Spleen (tissue), 7 donors: ENCODE results near the gene EPHA6.

Experiments
- CTCF ChIP-seq, 11 experiments: fragments of 200-600 bp in 7 of 11; fragments of 450-650 bp in 4 of 11; sonication (generic) in 4 of 11; IDR thresholded peaks in 8 of 11; conservative IDR thresholded peaks in 3 of 11; 1 replicate in 7 of 11; 2 replicates in 4 of 11; pipeline versions ENCODE4 v1.4.0 to v1.8.0; 2016 to 2021; ENCODE audit warnings: antibody characterized with exemption in 11 of 11, inconsistent platforms in 4 of 11, mild to moderate bottlenecking in 1 of 11
- POLR2AphosphoS5 ChIP-seq, 3 donors: sonication (generic); formaldehyde crosslinking; IDR thresholded peaks; one replicate each; pipeline ENCODE4 v1.5.1; 2017; ENCODE audit warnings: antibody characterized with exemption in 3 of 3
- donor health status: DM: no; HTN: no; CAD: no; lungs with moderate emphysema.
- donor health status: DM: no; HTN: no; CAD: no.
- donor health status: DM: no; HTN: no; CAD: no.

DNA sequence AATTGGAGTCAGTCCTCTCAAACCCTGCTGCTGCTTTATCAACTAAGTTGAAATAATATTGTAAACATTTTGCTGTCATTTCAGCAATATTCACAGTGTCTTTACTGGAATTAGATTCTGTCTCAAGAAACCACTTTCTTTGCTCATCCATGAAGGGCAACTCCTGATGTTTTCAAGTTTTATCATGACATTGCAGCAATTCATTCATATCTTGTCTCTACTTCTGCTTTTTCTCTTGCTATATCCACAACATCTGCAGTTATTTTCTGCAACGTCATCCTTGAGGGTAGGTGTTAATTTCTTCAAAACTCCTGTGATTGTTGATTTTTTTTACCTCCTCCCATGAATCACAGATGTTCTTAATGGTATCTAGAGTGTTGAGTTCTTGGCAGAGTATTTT lies 181.6 kb downstream of the EPHA6 start:
- TF ChIP-seq POLR2AphosphoS5 (IDR thresholded peaks at IDR 0.05) (no peak), CTCF (IDR thresholded peaks at IDR 0.05 in 8 of 11, conservative IDR thresholded peaks at IDR 0.05 in 3 of 11) (no peak)
